Naive thymus-derived CD4-positive, alpha-beta T cell (primary cell): ENCODE measurements around the gene AGAP1. TPM values are rescaled to one million over a fixed set of nuclear protein-coding genes. Genes with fewer than 3 reads are reported as not detected.
A peak's percentile ranks its signal among the peaks of the same experiment; 100 is the strongest.

Experiments used
- ATAC-seq: fragments of 150-1000 bp; cut with Tn5 transposase; 2 replicates; pipeline ENCODE4 v1.10.0; 2021; ENCODE audit warnings: mild to moderate bottlenecking, moderate library complexity
- CTCF ChIA-PET: fragments of 350-600 bp; sonication (Branson Sonifier 250); formaldehyde crosslinking; loops from one replicate; lab custom pipeline; 2021; ENCODE audit warnings: antibody characterized with exemption; lab: Charles Lee
- POLR2A ChIA-PET: fragments of 350-600 bp; sonication (Branson Sonifier 250); formaldehyde crosslinking; loops from one replicate; lab custom pipeline; 2021; ENCODE audit warnings: antibody characterized with exemption, inconsistent platforms; lab: Charles Lee
- DNase-seq, 9 donors: peaks; one replicate each; pipeline versions ENCODE4 v3.0.0 to v3.0.0-alpha.2; 2020 to 2022; ENCODE audit warnings: mixed read lengths in 1 of 9
- H3K27ac ChIP-seq: one replicate; pipeline ENCODE4 v1.7.0; 2013; ENCODE audit warnings: mild to moderate bottlenecking, low read depth, low read length, moderate library complexity
- H3K27me3 ChIP-seq, 2 donors: one replicate each; pipeline ENCODE4 v1.7.0; 2013; ENCODE audit warnings: low read length in 2 of 2, mild to moderate bottlenecking in 2 of 2, moderate library complexity in 2 of 2; ENCODE audit not compliant: control insufficient read depth in 2 of 2, insufficient read depth in 2 of 2
- H3K36me3 ChIP-seq, 3 experiments: 1 replicate in 2 of 3; 2 replicates in 1 of 3; pipeline ENCODE4 v1.7.0; 2013; ENCODE audit warnings: low read length in 3 of 3, mild to moderate bottlenecking in 3 of 3, moderate library complexity in 1 of 3; ENCODE audit not compliant: insufficient read depth in 3 of 3, control insufficient read depth in 2 of 3
- H3K4me1 ChIP-seq, 2 donors: one replicate each; pipeline ENCODE4 v1.7.0; 2013; ENCODE audit warnings: low read length in 2 of 2, mild to moderate bottlenecking in 2 of 2, moderate library complexity in 1 of 2; ENCODE audit not compliant: control insufficient read depth in 2 of 2, insufficient read depth in 2 of 2
- H3K4me3 ChIP-seq: 2 replicates; pipeline ENCODE4 v1.7.0; 2013; ENCODE audit warnings: mild to moderate bottlenecking, low read length
- H3K9me3 ChIP-seq, 3 experiments: 1 replicate in 2 of 3; 2 replicates in 1 of 3; pipeline ENCODE4 v1.7.0; 2013; ENCODE audit warnings: low read length in 3 of 3; ENCODE audit not compliant: control insufficient read depth in 2 of 3
- H3K27ac Mint-ChIP-seq, 9 donors: one replicate each; pipeline ENCODE4 v1.8.0; 2020 to 2022; ENCODE audit warnings: mixed read lengths in 9 of 9, mild to moderate bottlenecking in 8 of 9, moderate library complexity in 5 of 9, inconsistent platforms in 2 of 9
- H3K27me3 Mint-ChIP-seq, 5 donors: one replicate each; pipeline ENCODE4 v1.8.0; 2021 to 2022; ENCODE audit warnings: mixed read lengths in 5 of 5, mild to moderate bottlenecking in 1 of 5
- H3K36me3 Mint-ChIP-seq, 5 donors: one replicate each; pipeline ENCODE4 v1.8.0; 2020 to 2022; ENCODE audit warnings: mixed read lengths in 5 of 5, mild to moderate bottlenecking in 3 of 5, inconsistent platforms in 1 of 5
- H3K4me1 Mint-ChIP-seq, 7 donors: one replicate each; pipeline ENCODE4 v1.8.0; 2020 to 2022; ENCODE audit warnings: mixed read lengths in 7 of 7, mild to moderate bottlenecking in 3 of 7, inconsistent platforms in 1 of 7
- H3K4me3 Mint-ChIP-seq, 10 donors: one replicate each; pipeline ENCODE4 v1.8.0; 2020 to 2022; ENCODE audit warnings: mild to moderate bottlenecking in 10 of 10, mixed read lengths in 10 of 10, moderate library complexity in 6 of 10, inconsistent platforms in 2 of 10
- H3K9me3 Mint-ChIP-seq, 11 donors: one replicate each; pipeline ENCODE4 v1.8.0; 2020 to 2022; ENCODE audit warnings: mixed read lengths in 11 of 11, mild to moderate bottlenecking in 4 of 11, inconsistent platforms in 1 of 11, moderate library complexity in 1 of 11
- intact Hi-C, 2 donors: fragments of 100-400 bp; cut with micrococcal nuclease; formaldehyde crosslinking; loops; one replicate each; pipeline ENCODE4 v1.15.1; 2023
- polyA plus RNA-seq, 2 donors: library from polyadenylated mRNA; unstranded; fragments of 300-500 nt; fragmentation: Illumina TruSeq; gene quantifications; one replicate each; pipeline ENCODE4 v1.2.3, GENCODE V29; 2021
- total RNA-seq, 6 experiments: library from RNA in 5 of 6; stranded (reverse) in 5 of 6; gene quantifications; 1 replicate in 5 of 6; 2 replicates in 1 of 6; pipeline ENCODE4 v1.2.3 and lab custom pipeline; 2021 to 2026

Gene AGAP1
- total and polyA plus RNA-seq, 7 experiments from 2014 or later: 0.35 to 9.6 (median 0.85) TPM; not detected in 2

DNA sequence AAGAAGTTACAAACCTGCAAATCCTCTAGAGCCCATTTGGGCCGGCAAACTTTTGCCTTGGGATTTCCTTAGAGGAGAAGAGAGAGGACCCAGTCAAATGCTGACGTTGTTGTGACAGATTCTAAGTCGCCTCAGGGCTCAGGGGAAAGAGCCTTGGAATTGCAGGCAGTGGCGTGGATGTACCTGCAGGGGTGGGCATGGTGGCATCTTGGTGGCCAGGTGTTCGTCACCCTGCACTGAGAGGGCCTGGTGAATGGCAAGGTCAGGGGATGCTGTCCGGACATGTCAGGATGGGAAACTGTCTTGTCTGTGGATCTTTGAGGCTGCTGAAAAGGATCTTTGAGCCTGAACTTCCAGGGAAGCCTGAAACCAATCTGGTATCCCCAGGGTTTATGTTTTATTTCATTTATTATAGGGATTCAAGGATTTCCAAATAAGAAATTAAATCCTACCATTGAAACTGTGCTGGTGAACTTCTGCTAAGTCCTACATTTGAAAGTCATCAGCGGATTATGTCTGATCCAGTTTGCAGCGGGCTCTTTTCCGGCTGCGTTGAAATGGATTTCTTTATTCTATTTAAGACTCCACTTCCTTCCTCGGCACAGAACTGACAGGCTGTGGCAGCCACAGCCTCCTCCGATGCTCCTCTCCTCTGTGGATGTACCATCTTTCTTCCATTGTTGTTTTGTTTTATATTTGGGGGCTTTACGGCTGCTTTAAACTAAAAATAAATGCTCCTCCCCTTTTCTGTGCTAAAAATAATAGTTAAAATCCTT, 207.6 kb downstream of the AGAP1 start:
- Mint-ChIP-seq H3K27ac (no peak overlapping the region), H3K4me3 (no peak overlapping the region), H3K36me3 (no peaks in the 10 kb centered on the region), H3K9me3 (no peaks in the 10 kb centered on the region), H3K27me3 (peaks cover 0 to 8% (median 4%) of the 10 kb centered on the region in 5 donors), H3K4me1 (peaks cover 0 to 1% (median 0%) of the 10 kb centered on the region in 7 donors)
- DNase-seq (no peak), ATAC-seq (no peak)
- no peak overlapping the region for H3K4me3 ChIP-seq
- H3K27me3 ChIP-seq: no peaks in the 10 kb centered on the region
- ChIA-PET CTCF (no interaction called here), POLR2A (no interaction called here)
- H3K27ac ChIP-seq: no peak overlapping the region
- no peaks in the 10 kb centered on the region for H3K36me3 ChIP-seq
- H3K9me3 ChIP-seq: no peaks in the 10 kb centered on the region
- intact Hi-C loops: no loop called here
- no peaks in the 10 kb centered on the region for H3K4me1 ChIP-seq

DNA sequence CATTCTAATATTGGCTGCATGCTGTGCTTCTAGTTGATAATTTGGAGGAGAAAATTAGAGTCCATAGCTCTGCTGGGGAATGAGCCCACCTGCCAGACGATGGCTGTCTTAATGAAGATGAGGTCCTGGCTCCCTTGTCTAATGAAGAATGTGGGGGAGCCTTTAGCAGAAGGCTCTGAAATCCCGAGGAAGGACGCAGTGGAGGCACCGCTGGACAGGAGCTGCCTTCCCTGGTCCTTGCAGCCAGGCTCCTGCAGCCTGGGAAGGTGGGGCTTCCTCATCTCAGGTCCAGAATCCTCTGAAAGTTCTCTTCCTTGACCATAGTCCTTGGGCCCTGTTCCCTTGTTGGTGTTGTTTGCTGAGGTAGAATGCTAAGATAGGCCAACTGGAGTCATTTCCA, 208.3 kb downstream of the AGAP1 start:
- Histone ChIP-seq H3K4me3 (no peak overlapping the region), H3K9me3 (no peaks in the 10 kb centered on the region), H3K27me3 (no peaks in the 10 kb centered on the region), H3K27ac (no peak overlapping the region), H3K36me3 (no peaks in the 10 kb centered on the region), H3K4me1 (no peaks in the 10 kb centered on the region)
- Mint-ChIP-seq H3K36me3 (no peaks in the 10 kb centered on the region), H3K27ac (no peak overlapping the region), H3K27me3 (peaks cover 0 to 8% (median 4%) of the 10 kb centered on the region in 5 donors), H3K9me3 (no peaks in the 10 kb centered on the region), H3K4me3 (peak overlapping the region in 1 of 10 donors; percentile 2), H3K4me1 (peaks cover 0 to 1% (median 0%) of the 10 kb centered on the region in 7 donors)
- intact Hi-C loops: no loop called here
- ChIA-PET CTCF (no interaction called here), POLR2A (no interaction called here)
- ATAC-seq (no peak), DNase-seq (no peak)

DNA sequence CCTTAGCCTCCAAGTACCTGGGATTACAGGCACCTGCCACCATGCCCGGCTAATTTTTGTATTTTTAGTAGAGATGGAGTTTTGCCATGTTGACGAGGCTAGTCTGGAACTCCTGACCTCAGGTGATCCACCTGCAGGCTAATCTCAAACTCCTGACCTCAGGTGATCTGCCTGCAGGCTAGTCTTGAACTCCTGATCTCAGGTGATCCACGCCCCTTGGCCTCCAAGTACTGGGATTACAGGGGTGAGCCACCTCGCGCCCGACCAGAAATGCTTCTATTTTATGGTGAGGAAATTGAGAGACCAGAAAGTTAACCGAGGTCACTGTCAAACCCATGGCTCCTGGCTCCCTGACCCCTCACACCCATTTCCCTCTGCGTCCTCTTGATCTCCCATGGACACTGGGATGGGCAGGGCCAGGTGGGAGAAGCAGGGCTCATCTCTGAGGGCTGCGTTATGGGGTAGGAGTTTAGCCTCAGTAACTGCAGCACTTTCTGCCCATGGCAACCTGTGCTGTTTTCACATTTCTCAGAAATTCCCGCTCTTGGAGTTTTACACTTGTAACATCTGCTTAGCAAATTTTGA, 210.0 kb downstream of the AGAP1 start:
- Mint-ChIP-seq H3K27me3 (peaks cover 0 to 8% (median 4%) of the 10 kb centered on the region in 5 donors), H3K27ac (no peak overlapping the region), H3K9me3 (no peaks in the 10 kb centered on the region), H3K36me3 (no peaks in the 10 kb centered on the region), H3K4me1 (peaks cover 0 to 1% (median 0%) of the 10 kb centered on the region in 7 donors), H3K4me3 (no peak overlapping the region)
- intact Hi-C loops: no loop called here
- ChIA-PET CTCF (no interaction called here), POLR2A (no interaction called here)
- Histone ChIP-seq H3K36me3 (no peaks in the 10 kb centered on the region), H3K4me1 (no peaks in the 10 kb centered on the region), H3K4me3 (no peak overlapping the region), H3K27me3 (no peaks in the 10 kb centered on the region), H3K27ac (no peak overlapping the region), H3K9me3 (no peaks in the 10 kb centered on the region)
- ATAC-seq (no peak), DNase-seq (no peak)

GRCh38 chr2:235705296-235705695, 211.5 kb downstream of the AGAP1 start:
- H3K4me3 Mint-ChIP-seq: no peak overlapping the region
- intact Hi-C loops: no loop called here
- H3K27me3 Mint-ChIP-seq: peaks cover 0 to 14% (median 4%) of the 10 kb centered on the region in 5 donors
- Histone ChIP-seq H3K4me1 (no peaks in the 10 kb centered on the region), H3K36me3 (no peaks in the 10 kb centered on the region), H3K27me3 (no peaks in the 10 kb centered on the region), H3K27ac (no peak overlapping the region), H3K4me3 (no peak overlapping the region), H3K9me3 (no peaks in the 10 kb centered on the region)
- H3K9me3 Mint-ChIP-seq: peaks cover 0 to 2% (median 0%) of the 10 kb centered on the region in 11 donors
- ChIA-PET CTCF (no interaction called here), POLR2A (no interaction called here)
- DNase-seq (no peak), ATAC-seq (no peak)
- H3K27ac Mint-ChIP-seq: no peak overlapping the region
- no peaks in the 10 kb centered on the region for H3K36me3 Mint-ChIP-seq
- H3K4me1 Mint-ChIP-seq: peaks cover 0 to 4% (median 0%) of the 10 kb centered on the region in 7 donors

DNA sequence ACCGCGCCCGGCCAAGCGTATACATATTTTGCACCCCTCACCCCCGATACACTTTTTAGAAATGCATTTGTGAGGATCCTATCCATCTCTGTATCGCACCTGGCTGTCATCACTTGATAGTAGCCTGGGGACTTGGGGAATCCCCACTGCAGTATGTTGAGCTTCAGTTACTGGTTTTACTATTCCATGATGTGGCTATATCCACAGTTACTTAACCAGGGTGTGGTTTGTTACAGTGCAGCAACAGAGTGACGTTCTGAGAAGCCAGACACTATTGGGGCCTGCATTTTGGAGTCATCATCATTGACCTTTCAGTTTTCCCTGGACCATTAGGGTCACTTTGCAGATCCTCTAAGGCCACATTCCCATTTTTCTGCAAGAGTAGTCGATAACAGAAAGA, 212.7 kb downstream of the AGAP1 start:
- Mint-ChIP-seq H3K4me1 (peaks cover 0 to 8% (median 0%) of the 10 kb centered on the region in 7 donors), H3K9me3 (peaks cover 0 to 2% (median 0%) of the 10 kb centered on the region in 11 donors), H3K4me3 (no peak overlapping the region), H3K36me3 (no peaks in the 10 kb centered on the region), H3K27me3 (peaks cover 0 to 14% (median 4%) of the 10 kb centered on the region in 5 donors), H3K27ac (no peak overlapping the region)
- no peak overlapping the region for H3K4me3 ChIP-seq
- H3K27ac ChIP-seq: no peak overlapping the region
- intact Hi-C loops: no loop called here
- H3K27me3 ChIP-seq: no peaks in the 10 kb centered on the region
- H3K36me3 ChIP-seq: no peaks in the 10 kb centered on the region
- DNase-seq (no peak), ATAC-seq (no peak)
- no peaks in the 10 kb centered on the region for H3K4me1 ChIP-seq
- ChIA-PET CTCF (no interaction called here), POLR2A (no interaction called here)
- no peaks in the 10 kb centered on the region for H3K9me3 ChIP-seq

- H3K9me3 Mint-ChIP-seq: peaks cover 0 to 2% (median 0%) of the 10 kb centered on the region in 11 donors
- H3K27ac Mint-ChIP-seq: no peak overlapping the region
- H3K36me3 ChIP-seq: no peaks in the 10 kb centered on the region
- no peak overlapping the region for H3K4me3 ChIP-seq
- H3K4me3 Mint-ChIP-seq: no peak overlapping the region
- H3K27me3 ChIP-seq: no peaks in the 10 kb centered on the region
- ATAC-seq: no peak
- peaks cover 0 to 8% (median 0%) of the 10 kb centered on the region in 7 donors for H3K4me1 Mint-ChIP-seq
- H3K9me3 ChIP-seq: no peaks in the 10 kb centered on the region
- intact Hi-C loops: no loop called here
- H3K4me1 ChIP-seq: no peaks in the 10 kb centered on the region
- H3K27ac ChIP-seq: no peak overlapping the region
- CTCF ChIA-PET: no interaction called here
- POLR2A ChIA-PET: no interaction called here
- peaks cover 0 to 7% (median 0%) of the 10 kb centered on the region in 5 donors for H3K27me3 Mint-ChIP-seq
- H3K36me3 Mint-ChIP-seq: no peaks in the 10 kb centered on the region
- no peak for DNase-seq
These were observed 213.7 kb downstream of the AGAP1 start for GRCh38 chr2:235707411-235708096.
